ENCODE results near the gene MATN4. TPM values are rescaled to one million over a fixed set of nuclear protein-coding genes. Genes with fewer than 3 reads are reported as not detected.

MATN4 gene
- polyA plus RNA-seq, 1 donor from 2014 or later, result not detected

DNA sequence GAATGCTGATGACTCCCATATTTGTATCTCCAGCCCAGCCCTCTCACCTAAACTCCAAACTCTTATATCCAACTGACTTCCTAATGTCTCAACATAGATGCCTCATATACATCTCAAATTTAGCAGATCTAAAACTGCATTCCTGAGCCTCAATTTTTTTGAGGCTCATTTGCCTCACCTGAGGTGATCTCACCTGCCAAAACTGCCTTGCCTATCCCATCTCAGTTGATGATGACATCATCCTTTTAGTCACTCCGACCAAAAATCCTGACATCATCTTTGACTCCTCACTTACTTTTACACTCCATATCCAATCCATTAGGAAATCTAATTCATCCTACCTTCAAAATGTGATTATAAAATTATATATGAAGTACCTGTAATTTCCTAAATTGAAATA lies 28.1 kb downstream of the MATN4 start:
- H3K79me2 ChIP-seq (replicated peaks; ENCODE audit: insufficient read depth, low read length), result no peaks in the 10 kb centered on the region
- TF ChIP-seq SMC3 (conservative IDR thresholded peaks at IDR 0.05; ENCODE audit: poor library complexity), result no peak
- no peak for TF ChIP-seq EP300 (conservative IDR thresholded peaks at IDR 0.05; ENCODE audit: poor library complexity, severe bottlenecking)
- TF ChIP-seq, protein P1, sequence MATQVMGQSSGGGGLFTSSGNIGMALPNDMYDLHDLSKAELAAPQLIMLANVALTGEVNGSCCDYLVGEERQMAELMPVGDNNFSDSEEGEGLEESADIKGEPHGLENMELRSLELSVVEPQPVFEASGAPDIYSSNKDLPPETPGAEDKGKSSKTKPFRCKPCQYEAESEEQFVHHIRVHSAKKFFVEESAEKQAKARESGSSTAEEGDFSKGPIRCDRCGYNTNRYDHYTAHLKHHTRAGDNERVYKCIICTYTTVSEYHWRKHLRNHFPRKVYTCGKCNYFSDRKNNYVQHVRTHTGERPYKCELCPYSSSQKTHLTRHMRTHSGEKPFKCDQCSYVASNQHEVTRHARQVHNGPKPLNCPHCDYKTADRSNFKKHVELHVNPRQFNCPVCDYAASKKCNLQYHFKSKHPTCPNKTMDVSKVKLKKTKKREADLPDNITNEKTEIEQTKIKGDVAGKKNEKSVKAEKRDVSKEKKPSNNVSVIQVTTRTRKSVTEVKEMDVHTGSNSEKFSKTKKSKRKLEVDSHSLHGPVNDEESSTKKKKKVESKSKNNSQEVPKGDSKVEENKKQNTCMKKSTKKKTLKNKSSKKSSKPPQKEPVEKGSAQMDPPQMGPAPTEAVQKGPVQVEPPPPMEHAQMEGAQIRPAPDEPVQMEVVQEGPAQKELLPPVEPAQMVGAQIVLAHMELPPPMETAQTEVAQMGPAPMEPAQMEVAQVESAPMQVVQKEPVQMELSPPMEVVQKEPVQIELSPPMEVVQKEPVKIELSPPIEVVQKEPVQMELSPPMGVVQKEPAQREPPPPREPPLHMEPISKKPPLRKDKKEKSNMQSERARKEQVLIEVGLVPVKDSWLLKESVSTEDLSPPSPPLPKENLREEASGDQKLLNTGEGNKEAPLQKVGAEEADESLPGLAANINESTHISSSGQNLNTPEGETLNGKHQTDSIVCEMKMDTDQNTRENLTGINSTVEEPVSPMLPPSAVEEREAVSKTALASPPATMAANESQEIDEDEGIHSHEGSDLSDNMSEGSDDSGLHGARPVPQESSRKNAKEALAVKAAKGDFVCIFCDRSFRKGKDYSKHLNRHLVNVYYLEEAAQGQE (IDR thresholded peaks at IDR 0.05; ENCODE audit: borderline replicate concordance), result no peak
- TF ChIP-seq, protein P2, sequence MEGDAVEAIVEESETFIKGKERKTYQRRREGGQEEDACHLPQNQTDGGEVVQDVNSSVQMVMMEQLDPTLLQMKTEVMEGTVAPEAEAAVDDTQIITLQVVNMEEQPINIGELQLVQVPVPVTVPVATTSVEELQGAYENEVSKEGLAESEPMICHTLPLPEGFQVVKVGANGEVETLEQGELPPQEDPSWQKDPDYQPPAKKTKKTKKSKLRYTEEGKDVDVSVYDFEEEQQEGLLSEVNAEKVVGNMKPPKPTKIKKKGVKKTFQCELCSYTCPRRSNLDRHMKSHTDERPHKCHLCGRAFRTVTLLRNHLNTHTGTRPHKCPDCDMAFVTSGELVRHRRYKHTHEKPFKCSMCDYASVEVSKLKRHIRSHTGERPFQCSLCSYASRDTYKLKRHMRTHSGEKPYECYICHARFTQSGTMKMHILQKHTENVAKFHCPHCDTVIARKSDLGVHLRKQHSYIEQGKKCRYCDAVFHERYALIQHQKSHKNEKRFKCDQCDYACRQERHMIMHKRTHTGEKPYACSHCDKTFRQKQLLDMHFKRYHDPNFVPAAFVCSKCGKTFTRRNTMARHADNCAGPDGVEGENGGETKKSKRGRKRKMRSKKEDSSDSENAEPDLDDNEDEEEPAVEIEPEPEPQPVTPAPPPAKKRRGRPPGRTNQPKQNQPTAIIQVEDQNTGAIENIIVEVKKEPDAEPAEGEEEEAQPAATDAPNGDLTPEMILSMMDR (IDR thresholded peaks at IDR 0.05; ENCODE audit: poor library complexity, severe bottlenecking), result no peak
- TF ChIP-seq EZH2 (IDR thresholded peaks at IDR 0.05; ENCODE audit: borderline replicate concordance, insufficient read depth, low read length, poor library complexity, severe bottlenecking), result no peak
- no peak for TF ChIP-seq RAD21 (conservative IDR thresholded peaks at IDR 0.05)
- no peak for TF ChIP-seq POLR2AphosphoS5 (IDR thresholded peaks at IDR 0.05)
- TF ChIP-seq TAF1 (IDR thresholded peaks at IDR 0.05; ENCODE audit: low read depth), result no peak
- no peak overlapping the region for H3K4me2 ChIP-seq (ENCODE audit: low read length)
- no peak overlapping the region for H3K27ac ChIP-seq (ENCODE audit: low read length)
- H3K9ac ChIP-seq (ENCODE audit: low read length), result no peak overlapping the region
- H3K9me3 ChIP-seq (ENCODE audit: low read length), result no peaks in the 10 kb centered on the region
- no peaks in the 10 kb centered on the region for H3F3A ChIP-seq (ENCODE audit: insufficient read depth, low read length, poor library complexity, severe bottlenecking)
- no peaks in the 10 kb centered on the region for H3K27me3 ChIP-seq (ENCODE audit: insufficient read depth, low read depth, low read length)
- H3K36me3 ChIP-seq (ENCODE audit: insufficient read depth, low read length), result no peaks in the 10 kb centered on the region
- H2AFZ ChIP-seq (ENCODE audit: low read depth, low read length), result no peak overlapping the region
- no peaks in the 10 kb centered on the region for H4K20me1 ChIP-seq (ENCODE audit: insufficient read depth)
- no peak overlapping the region for H3K4me3 ChIP-seq (ENCODE audit: low read length)
- H3K9me2 ChIP-seq (ENCODE audit: insufficient read depth, low read length), result no peaks in the 10 kb centered on the region

DNA sequence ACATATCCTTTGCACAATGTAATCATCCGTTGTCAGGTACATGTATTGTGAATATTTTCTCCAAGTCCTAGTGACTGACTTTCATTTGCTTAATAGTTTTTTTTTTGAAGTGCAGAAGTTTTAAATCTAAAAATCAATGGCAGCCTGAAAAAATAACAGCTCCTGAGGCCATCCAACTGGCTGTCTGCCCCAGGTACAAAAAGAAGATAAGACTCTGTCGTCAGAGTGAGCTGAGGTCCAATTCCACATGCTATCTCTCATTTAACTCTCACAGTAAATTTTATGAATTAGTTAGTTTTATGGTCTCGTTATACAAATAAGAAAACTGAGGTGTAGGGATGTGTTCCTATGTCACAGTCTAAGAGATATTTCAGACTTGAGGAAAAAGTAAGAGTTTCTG lies 32.8 kb downstream of the MATN4 start:
- no peaks in the 10 kb centered on the region for H3F3A ChIP-seq (ENCODE audit: insufficient read depth, low read length, poor library complexity, severe bottlenecking)
- no peaks in the 10 kb centered on the region for H4K20me1 ChIP-seq (ENCODE audit: insufficient read depth)
- H3K9me2 ChIP-seq (ENCODE audit: insufficient read depth, low read length), result no peaks in the 10 kb centered on the region
- H3K4me2 ChIP-seq (ENCODE audit: low read length), result no peak overlapping the region
- no peak overlapping the region for H3K4me3 ChIP-seq (ENCODE audit: low read length)
- no peaks in the 10 kb centered on the region for H3K9me3 ChIP-seq (ENCODE audit: low read length)
- no peak overlapping the region for H2AFZ ChIP-seq (ENCODE audit: low read depth, low read length)
- TF ChIP-seq SMC3 (conservative IDR thresholded peaks at IDR 0.05; ENCODE audit: poor library complexity) (no peak), RAD21 (conservative IDR thresholded peaks at IDR 0.05) (no peak), EZH2 (IDR thresholded peaks at IDR 0.05; ENCODE audit: borderline replicate concordance, insufficient read depth, low read length, poor library complexity, severe bottlenecking) (no peak), TAF1 (IDR thresholded peaks at IDR 0.05; ENCODE audit: low read depth) (no peak), EP300 (conservative IDR thresholded peaks at IDR 0.05; ENCODE audit: poor library complexity, severe bottlenecking) (no peak), POLR2AphosphoS5 (IDR thresholded peaks at IDR 0.05) (no peak), MXI1 (conservative IDR thresholded peaks at IDR 0.05; ENCODE audit: poor library complexity, severe bottlenecking) (no peak)
- TF ChIP-seq, protein P1 (IDR thresholded peaks at IDR 0.05; ENCODE audit: borderline replicate concordance), result no peak
- TF ChIP-seq, protein P2 (IDR thresholded peaks at IDR 0.05; ENCODE audit: poor library complexity, severe bottlenecking), result no peak
- no peaks in the 10 kb centered on the region for H3K27me3 ChIP-seq (ENCODE audit: insufficient read depth, low read depth, low read length)
- no peaks in the 10 kb centered on the region for H3K79me2 ChIP-seq (replicated peaks; ENCODE audit: insufficient read depth, low read length)
- H3K27ac ChIP-seq (ENCODE audit: low read length), result no peak overlapping the region
- H3K36me3 ChIP-seq (ENCODE audit: insufficient read depth, low read length), result no peaks in the 10 kb centered on the region
- H3K9ac ChIP-seq (ENCODE audit: low read length), result no peak overlapping the region
